Measurements from ENCODE around the gene LIN28B.
"Not testable (repeated sequence)": the region's sequence is repeated elsewhere in the genome, so short reads cannot be mapped to it uniquely, and the experiment has no call there.

LIN28B gene

DNA sequence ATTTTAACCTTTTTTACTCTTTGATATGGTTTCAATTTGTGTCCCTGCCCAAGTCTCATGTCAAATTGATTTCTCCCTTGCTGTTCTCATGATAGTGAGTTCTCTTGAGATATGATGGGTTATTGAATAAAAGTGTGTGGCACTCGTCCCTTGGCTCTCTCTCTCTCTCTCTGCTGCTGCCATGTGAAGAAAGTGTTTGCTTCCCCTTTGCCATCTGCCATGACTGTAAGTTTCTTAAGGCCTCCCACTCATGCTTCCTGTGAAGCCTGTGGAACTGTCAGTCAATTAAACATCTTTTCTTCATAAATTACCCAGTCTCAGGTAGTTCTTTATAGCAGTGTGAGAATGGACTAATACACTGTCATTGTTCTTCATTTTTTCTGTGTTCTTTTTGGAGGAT, 48.5 kb downstream of the LIN28B start:
- FAIRE-seq: no peak
- DNase-seq (ENCODE audit: insufficient read length, low spot score): no peak

DNA sequence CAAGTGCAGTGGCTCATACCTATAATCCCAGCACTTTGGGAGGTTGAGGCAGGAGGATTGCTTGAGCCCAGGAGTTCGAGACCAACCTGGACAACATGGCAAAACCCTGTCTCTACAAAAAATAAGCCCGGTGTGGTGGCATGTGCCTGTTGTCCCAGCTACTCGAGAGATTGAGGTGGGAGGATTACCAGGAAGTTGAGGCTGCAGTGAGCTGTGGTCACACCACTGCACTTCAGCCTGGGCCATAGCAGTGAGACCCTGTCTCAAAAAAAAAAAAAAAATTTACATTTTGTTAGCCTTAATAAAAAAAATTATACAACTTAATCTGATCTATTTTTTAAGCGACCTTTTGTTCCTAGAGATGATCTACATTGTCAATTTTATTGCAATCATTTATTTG, 56.6 kb downstream of the LIN28B start:
- DNase-seq (ENCODE audit: insufficient read length, low spot score); FAIRE-seq: not testable (repeated sequence)

DNA sequence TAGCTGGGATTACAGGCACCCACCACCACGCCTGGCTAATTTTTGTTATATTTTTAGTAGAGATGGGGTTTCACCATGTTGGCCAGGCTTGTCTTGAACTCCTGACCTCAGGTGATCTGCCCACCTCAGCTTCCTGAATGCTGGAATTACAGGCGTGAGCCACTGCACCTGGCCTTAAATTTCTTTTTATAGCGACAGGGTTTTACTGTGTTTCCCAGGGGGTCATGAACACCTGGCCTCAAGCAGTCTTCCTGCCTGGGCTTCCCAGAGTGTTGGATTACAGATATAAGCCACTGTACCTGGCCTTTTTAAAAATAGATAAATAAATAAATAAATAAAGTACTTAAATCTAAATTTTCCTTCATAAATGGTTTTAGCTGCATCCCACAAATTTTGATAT, 57.5 kb downstream of the LIN28B start:
- DNase-seq (ENCODE audit: insufficient read length, low spot score): no peak
- no peak for FAIRE-seq

DNA sequence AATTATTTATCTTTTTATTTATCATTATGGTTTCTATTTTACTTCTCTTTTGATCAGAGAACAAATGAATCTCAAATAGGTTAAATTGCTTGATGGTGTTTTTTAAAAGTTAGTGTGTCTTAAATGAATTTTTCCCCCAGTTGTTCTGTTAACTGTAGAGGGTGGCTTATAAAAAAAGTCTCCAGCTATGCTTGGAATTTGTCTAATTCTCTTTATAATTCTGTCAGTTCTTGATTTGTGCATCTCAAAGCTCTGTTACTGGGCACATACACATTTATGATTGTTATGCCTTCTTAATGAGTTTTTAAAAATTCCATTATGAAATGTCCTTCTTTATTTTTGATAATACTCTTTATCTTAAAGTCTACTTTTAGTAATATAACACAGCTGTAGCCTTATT, 58.0 kb downstream of the LIN28B start:
- DNase-seq (ENCODE audit: insufficient read length, low spot score): no peak
- no peak for FAIRE-seq

DNA sequence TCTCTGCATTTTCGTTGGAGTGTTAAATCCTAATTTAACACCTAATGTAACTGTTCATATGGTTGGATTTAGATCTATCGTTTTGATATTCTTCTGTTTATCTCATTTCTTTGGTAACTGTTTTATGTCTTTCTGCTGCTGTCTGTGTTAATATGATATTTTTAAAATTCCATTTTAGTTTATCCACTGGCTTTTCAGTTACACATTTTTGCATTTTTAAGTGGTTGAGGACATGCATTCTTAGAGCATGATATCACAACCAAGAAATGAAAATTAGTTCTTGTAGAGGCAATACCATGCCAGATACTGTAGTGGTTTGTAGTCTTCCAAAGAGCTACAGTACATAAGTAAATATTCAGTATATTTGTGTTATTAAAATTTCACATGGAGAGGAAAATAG, 58.6 kb downstream of the LIN28B start:
- DNase-seq (ENCODE audit: insufficient read length, low spot score): no peak
- FAIRE-seq: no peak

DNA sequence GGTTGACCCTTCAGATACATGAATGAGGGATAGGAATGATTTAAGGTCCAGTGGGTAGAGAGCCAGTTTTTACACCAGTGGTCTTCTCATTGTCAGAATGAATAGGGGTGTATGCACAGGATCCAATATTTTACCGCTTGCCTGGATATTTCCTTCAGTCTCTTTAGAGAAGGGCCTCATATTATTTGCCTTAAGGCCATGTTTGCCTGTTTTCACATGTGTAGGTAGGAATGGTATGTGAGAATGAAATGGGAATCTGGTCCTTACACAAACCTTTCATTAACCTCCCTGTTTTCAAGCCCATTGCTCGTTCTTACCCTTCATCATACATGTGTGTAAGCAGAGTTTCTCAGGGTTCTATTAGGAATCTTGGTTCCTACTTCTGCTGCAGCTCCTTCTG, 62.4 kb downstream of the LIN28B start:
- DNase-seq (ENCODE audit: insufficient read length, low spot score) (no peak), FAIRE-seq (no peak)

DNA sequence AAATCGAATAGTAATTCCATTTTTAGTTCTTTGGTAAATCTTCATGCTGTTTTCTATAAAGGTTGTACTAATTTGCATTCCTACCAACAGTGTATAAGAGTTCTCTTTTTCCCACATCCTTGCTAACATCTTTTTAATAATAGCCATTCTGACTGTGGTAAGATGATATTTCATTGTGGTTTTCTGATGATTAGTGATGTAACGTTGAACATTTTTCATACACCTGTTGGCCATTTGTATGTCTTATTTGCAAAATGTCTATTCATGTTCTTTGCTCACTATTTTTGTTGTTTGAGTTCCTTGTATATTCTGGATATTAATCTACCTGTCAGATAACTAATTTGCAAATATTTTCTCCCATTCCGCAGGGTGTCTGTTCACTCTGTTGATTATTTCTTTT, 64.5 kb downstream of the LIN28B start:
- DNase-seq (ENCODE audit: insufficient read length, low spot score) (no peak), FAIRE-seq (no peak)

DNA sequence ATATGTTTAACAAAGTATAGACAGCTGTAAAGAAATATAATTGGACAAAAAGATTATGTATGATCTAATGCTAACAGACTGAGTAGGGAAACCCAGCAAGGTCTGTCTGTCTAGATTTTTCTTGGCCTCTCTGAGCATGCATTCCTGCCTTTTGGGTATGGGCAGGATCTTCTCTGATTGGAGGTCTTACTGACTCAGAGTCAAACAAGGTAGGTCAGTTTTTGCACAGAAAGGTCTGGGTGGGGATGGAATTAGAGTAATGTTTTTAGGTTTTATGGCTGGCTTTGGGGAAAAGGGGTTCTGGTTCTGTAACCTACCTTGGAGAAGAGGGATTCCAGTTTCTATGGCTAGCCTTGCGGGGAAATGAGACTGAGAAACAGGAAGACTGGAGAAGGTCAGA, 65.5 kb downstream of the LIN28B start:
- DNase-seq (ENCODE audit: insufficient read length, low spot score): no peak
- FAIRE-seq: no peak

DNA sequence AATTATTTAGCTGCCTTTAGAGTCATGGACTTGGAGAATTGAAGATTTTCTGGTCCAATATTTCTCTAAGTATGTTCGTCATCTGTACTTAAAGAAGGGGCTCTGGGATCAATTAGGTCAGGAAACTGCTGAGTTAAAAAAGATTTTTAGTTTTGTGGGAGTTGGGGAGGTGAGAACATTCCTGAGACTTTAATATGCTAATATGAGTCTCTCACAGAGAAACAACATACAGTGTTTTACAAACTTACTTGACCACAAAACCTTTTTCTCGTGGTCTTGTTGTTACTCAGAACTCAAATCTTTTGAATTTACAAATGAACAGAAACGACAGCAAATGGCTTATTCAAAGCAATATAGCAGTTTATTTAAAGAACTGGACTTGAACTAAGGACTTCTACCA, 67.9 kb downstream of the LIN28B start:
- no peak for DNase-seq (ENCODE audit: insufficient read length, low spot score)
- no peak for FAIRE-seq

DNA sequence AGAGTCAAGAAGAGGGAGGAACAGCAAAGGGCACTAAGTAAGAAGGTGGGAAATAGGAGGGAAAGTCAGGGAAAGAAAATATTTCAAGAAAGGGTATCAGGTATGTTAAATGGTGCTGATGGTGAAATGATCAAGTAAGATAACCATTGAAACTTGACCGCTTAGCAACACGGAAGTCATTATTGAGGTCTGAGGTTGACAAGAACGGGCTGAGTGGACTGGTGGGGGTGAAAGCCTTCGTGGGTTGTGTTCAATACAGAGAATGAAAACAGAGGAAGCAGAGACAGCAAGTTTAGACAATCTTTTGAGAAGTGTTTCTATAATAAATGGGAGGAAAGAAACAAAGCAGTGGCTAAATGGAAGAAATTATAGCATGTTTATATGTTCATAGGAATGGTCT, 72.0 kb downstream of the LIN28B start:
- DNase-seq (ENCODE audit: insufficient read length, low spot score): no peak
- no peak for FAIRE-seq

DNA sequence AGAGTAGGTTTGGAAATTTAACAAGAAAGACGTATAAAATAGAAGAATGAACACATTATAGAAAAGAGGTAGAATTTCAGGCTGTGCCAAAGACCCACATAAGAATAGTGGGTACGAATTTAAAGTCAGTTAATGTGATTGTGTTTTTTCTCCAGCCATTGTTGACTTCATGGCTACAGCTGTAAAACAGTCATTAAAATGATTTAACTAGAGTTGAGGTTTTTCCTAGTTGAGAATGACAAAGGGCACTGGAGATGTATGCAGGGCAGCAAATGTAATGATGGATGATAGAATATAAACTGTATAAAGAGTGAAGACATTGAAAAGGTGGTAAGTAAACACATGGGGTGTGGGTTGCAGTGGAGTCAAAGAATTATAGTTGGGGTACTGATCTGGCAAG, 72.7 kb downstream of the LIN28B start:
- FAIRE-seq (no peak), DNase-seq (ENCODE audit: insufficient read length, low spot score) (no peak)

DNA sequence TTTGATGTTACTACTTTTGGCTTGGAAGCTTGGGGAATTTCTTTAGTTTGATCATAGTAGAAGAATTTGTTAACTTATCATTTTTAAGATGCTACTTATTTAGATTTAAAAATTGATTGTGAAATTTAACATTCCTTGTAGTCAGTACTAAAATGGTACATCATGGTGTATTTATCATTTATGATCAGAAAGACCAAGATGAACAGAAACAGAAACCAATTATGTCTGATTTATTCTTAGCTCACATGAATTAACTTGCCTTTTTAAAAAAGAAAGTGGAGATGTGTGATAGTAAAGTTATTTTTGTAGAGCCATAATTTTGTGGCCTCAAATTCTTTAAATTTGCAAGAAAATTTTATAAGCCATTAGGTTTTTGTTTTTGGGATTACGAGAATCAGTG, 77.6 kb downstream of the LIN28B start:
- DNase-seq (ENCODE audit: insufficient read length, low spot score) (no peak), FAIRE-seq (no peak)

DNA sequence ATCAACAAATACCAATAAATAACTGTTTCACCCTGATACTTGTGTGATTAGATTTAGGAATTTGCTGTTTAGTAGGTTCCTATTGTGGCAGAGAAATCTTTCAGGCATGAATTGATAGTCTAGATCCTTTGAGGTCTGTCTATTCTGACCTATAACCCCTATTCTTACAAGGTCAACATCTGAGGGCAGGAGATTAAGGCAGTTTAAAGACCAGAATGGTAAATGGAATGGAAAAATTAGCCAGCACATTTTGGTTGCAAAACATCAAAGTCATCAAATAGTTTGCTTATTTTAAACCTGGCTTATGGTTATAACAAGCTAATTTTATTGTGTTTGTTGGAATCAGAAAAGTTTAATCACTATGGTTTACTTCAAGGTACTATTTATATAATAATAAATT, 78.4 kb downstream of the LIN28B start:
- no peak for FAIRE-seq
- no peak for DNase-seq (ENCODE audit: insufficient read length, low spot score)

DNA sequence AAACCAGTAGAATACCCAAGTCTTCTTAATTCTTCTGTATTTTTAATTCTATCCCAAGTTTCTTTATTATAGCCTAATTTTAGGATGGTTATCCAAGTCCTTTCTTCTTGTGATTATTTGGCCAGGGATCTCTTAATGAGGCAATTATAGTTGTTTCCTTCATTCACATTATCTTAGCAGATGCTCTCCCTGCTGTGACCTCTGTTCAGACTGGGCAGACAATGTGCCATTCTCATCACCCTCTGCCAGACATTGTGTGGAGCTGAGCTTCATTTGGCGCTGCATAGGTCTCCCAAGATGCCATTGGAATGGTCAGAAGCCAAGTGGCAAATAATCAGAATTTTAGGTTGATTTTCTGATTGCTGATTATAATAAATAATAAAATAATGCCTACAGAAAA, 79.4 kb downstream of the LIN28B start:
- no peak for DNase-seq (ENCODE audit: insufficient read length, low spot score)
- FAIRE-seq: no peak

DNA sequence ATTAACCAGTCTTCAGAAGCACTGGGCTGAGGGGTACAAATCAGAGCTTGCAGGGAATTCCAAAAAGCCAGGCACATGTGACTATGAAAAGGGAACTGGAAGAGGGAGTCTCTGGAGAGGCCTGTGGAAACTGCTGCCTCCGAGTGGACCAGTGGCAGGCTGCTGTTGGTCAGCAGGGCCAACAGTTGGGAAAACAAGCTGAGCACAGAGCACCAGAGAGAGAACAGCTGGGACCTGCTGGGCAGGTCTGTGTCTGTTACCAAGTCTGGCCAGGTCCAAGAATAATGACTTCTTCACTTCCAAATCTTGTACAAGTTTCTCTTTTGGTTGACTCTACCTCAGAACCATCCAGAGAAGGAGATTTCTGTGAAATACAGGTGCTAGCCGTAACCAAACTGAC, 81.4 kb downstream of the LIN28B start:
- FAIRE-seq: no peak
- no peak for DNase-seq (ENCODE audit: insufficient read length, low spot score)

DNA sequence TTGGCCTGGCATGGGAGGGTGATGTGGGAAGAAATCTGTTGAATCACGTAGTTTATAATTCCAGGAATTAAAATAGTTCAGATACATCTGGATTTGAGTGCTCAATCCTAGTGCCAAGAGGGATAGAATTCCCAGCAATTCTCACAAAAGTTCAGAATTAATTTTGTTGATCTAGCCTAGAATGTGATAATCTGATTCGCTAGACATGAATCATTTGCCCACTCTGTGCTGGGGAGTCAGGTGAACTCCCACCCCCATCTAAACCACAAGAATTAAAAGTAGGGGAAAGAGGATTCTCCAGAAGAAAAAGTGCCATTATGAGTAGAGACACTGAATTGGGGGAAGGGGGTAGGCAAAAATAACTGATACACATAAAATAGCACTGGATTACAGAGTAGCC, 85.0 kb downstream of the LIN28B start:
- FAIRE-seq (no peak), DNase-seq (ENCODE audit: insufficient read length, low spot score) (no peak)

DNA sequence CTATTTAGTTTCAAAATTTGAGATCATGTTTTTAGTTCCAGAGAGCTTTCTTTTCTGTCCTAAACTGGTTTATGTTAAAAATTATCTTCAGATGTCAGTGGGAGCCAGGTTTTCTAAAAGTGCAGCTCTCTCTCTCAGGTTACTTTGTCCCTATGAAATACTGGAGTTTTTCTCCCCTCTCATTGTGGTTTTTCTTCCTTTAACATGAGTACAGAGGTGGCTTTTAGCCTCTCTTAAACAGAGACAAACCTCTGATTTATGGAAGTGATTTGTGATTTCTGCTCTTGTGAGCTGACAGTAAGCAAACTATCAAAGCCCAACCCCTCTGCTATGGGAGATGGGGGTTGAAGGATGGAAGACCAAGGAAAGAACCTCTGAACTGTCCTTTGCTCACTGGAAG, 85.7 kb downstream of the LIN28B start:
- no peak for DNase-seq (ENCODE audit: insufficient read length, low spot score)
- FAIRE-seq: no peak

DNA sequence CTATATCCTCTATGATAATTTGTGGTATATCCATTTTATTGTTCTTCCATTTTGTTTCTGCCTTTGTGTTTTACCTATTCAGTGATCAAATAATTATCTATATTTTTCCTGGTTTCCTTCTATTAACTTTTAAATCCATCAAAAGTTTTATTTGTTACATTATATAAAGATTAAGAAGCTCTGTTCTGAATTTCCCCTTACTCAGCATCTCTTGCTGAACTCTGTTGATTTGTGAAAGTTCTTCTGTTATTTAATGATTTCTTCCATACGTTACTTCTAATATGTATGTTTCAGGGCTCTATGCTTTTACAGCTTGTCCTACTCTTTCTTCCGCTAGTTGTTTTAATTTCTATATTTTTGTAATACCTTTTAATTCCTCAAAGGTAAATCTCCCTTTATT, 87.1 kb downstream of the LIN28B start:
- DNase-seq (ENCODE audit: insufficient read length, low spot score) (no peak), FAIRE-seq (no peak)

DNA sequence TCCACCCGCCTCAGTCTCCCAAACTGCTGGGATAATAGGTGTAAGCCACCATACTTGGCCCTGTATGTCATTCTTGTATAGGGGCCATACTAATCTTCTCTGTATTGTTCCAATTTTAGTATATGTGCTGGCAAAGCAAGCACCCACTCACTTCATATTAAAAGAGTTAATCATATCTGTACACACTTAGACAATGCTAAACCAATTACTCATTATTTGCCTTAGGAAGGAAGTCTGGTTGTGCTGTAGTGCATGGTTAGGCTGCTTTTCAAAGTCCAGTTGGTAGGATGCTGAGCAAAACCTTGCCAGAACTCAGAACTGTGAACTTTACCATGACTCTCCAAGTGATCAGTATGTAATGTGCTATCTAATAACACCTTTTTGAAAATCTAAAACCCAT, 88.6 kb downstream of the LIN28B start:
- DNase-seq (ENCODE audit: insufficient read length, low spot score) (no peak), FAIRE-seq (no peak)

DNA sequence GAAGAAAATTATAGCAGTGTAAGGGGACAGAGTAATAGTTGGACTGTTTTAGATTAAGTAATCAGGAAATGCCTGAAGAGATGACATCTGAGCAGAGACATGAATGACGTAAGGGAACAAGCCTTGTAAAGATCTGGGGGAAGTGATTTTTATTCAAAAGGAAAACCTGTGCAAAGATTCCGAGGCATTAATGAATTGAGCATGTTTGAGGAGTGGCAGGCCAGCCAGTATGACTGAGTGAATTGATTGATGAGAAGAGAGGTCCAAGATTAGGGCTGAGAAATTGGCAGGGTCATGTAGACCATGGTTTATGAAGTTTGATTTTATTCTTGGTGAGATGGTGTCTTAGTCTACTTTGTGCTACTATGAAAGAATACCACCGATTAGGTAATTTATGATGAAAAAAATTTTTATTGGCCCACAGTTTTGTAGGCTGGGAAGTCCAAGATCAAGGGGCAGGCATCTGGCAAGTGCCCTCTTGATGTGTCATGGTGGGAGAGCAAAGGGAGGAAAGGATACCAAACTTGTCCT, 95.1 kb downstream of the LIN28B start:
- no peak for DNase-seq (ENCODE audit: insufficient read length, low spot score)
- FAIRE-seq: no peak

DNA sequence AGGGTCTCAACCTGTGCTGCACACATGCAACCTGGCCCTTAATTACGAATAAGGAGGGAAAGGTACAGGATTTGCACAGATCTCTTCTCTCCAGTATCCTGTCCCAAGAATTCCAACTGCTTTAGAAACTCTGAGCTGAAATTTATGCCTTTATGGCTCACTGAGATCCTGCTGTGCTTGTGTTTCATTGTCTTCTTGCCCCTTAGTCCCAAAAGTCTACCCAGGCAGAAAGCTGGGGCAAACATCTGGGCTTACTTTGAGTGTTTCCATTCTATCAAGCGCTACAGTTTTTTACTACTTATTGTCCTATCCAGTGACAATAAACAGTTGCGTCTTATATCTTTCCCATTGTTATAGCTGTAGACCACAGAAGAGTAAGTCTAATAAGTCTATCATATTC, 99.7 kb downstream of the LIN28B start:
- FAIRE-seq: no peak
- no peak for DNase-seq (ENCODE audit: insufficient read length, low spot score)

DNA sequence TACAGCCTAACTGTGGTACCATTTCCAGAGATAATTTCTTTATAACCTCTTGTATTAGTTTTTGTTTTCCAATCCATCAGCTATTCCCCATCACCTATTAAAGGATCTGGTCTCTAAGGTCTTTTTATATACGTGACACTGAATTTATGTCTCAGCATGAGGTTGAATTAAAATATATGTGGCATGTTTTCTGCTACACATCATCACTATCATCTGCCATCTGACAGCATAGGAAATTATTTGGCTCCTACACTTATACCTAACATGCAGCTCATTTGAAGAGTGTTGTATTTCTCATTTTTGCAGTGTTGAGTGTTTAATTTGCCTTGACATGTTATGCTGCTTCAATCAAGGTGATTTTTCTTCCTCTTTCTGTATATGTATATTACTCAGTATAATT, 100.3 kb downstream of the LIN28B start:
- no peak for FAIRE-seq

DNA sequence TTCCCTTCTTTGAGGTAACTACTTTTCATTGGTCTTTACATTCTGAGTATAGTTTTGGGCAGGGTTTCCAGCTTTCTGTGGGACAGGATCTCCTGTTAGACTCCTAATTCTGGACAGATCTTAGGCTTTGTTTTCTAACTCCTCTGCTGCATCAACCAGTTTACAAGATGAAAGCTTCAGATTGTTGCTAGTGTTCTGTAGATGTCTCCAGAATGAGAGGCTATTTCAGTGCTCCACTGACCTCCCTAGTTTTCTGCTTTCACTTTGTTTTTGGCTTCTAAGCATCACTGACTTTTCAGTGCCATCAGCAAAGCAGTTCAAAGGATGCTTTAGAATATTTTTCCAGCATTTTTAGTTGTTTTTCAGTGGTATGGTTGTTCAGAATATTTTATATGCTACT, 101.4 kb downstream of the LIN28B start:
- no peak for DNase-seq (ENCODE audit: insufficient read length, low spot score)
- FAIRE-seq: no peak

More for the DNA sequence above, 100.3 kb downstream of the LIN28B start:
- DNase-seq (ENCODE audit: insufficient read length, low spot score): no peak

DNA sequence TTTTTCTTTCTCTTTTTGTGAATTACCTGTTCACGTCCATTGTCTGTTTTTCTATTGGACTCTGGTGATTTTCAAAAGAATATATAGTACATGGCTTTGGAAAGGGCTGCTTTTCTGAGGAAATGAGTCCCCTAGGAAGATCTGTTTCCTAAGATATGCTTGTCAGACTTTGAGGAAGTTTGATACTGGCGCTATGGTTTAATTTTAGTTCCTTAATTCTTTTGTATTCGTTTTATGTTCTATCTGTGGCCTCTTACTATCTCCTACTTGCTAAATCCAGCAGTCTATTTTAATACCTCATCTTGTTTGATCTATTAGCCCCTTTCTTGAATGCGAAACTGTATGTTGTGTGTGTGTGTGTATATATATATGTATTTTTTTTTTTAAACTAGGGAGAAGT, 101.9 kb downstream of the LIN28B start:
- FAIRE-seq (no peak), DNase-seq (ENCODE audit: insufficient read length, low spot score) (no peak)

Measured in GM19239 (cell line).